A549 (cell line): ENCODE results near the gene MINDY3. TPM values are rescaled to one million over a fixed set of nuclear protein-coding genes. Genes with fewer than 3 reads are reported as not detected.
"Not testable (repeated sequence)": the region's sequence is repeated elsewhere in the genome, so short reads cannot be mapped to it uniquely, and the experiment has no call there.

Experiments
- ATAC-seq, 2 experiments: fragments of 200-7000 bp in 1 of 2; fragments of >200 bp in 1 of 2; cut with Nextera tagmentation in 1 of 2; cut with Tn5 transposase in 1 of 2; 3 replicates each; pipeline versions ENCODE4 v1.8.0 to v1.9.1; 2018 to 2020; ENCODE audit warnings: mild to moderate bottlenecking in 1 of 2, moderate library complexity in 1 of 2
- CTCF ChIA-PET: fragments of 300-600 bp; sonication (Branson Sonifier 250); formaldehyde crosslinking; extraction: SDS; loops from one replicate; lab custom pipeline; 2021; ENCODE audit warnings: antibody characterized with exemption, inconsistent platforms; lab: Yijun Ruan, JAX
- POLR2A ChIA-PET: fragments of 350-600 bp; formaldehyde crosslinking; extraction: SDS; loops from one replicate; lab custom pipeline; 2021; ENCODE audit warnings: antibody characterized with exemption, inconsistent platforms; lab: Yijun Ruan, JAX
- DNase-seq, 2 experiments: peaks; one replicate each; pipeline versions ENCODE4 v3.0.0 to v3.0.0-alpha.2; 2011 to 2016; ENCODE audit warnings: low read depth in 1 of 2, low spot score in 1 of 2
- FAIRE-seq: peaks from 2 replicates; lab custom pipeline; 2011; peaks lifted over from hg19 to GRCh38; lab: Jason Lieb, UNC
- H3K27ac ChIP-seq, 2 experiments: fragments of >200 bp; sonication (Bioruptor Twin); formaldehyde crosslinking; 3 replicates each; pipeline ENCODE4 v1.5.1; 2016 to 2017
- H3K4me1 ChIP-seq: fragments of >200 bp; sonication (Bioruptor Twin); formaldehyde crosslinking; 3 replicates; pipeline ENCODE4 v1.6.1; 2016
- H3K4me2 ChIP-seq: fragments of >200 bp; sonication (Bioruptor Twin); formaldehyde crosslinking; 3 replicates; pipeline ENCODE4 v1.6.1; 2016
- H3K4me3 ChIP-seq: fragments of >200 bp; sonication (Bioruptor Twin); formaldehyde crosslinking; 3 replicates; pipeline ENCODE4 v1.5.1; 2016
- H3K9me3 ChIP-seq: fragments of >200 bp; sonication (Bioruptor Twin); formaldehyde crosslinking; 3 replicates; pipeline ENCODE4 v1.6.1; 2016
- CBX8 ChIP-seq: fragments of 200-600 bp; sonication (generic); IDR thresholded peaks from 2 replicates; pipeline ENCODE4 v1.6.1; 2016
- CHD2 ChIP-seq: fragments of 150-350 bp; IDR thresholded peaks from 2 replicates; pipeline ENCODE4 v1.6.1; 2014; ENCODE audit warnings: low read length; ENCODE audit not compliant: partially characterized antibody
- EHF ChIP-seq: fragments of 250-450 bp; sonication (Bioruptor Pico); IDR thresholded peaks from 2 replicates; pipeline ENCODE4 v1.5.0; 2020; ENCODE audit warnings: mild to moderate bottlenecking
- EHMT2 ChIP-seq: fragments of 200-600 bp; sonication (generic); IDR thresholded peaks from 2 replicates; pipeline ENCODE4 v1.6.1; 2016; ENCODE audit warnings: antibody characterized with exemption, low read depth, mild to moderate bottlenecking, moderate library complexity
- FOSB ChIP-seq: fragments of 250-450 bp; sonication (Bioruptor Pico); IDR thresholded peaks from 2 replicates; pipeline ENCODE4 v1.5.0; 2020; ENCODE audit warnings: mild to moderate bottlenecking, moderate library complexity
- FOSL2 ChIP-seq, 2 experiments: fragments of 450-650 bp in 1 of 2; fragments of >200 bp in 1 of 2; sonication (Bioruptor Twin) in 1 of 2; formaldehyde crosslinking; IDR thresholded peaks; 2 replicates each; pipeline versions ENCODE4 v1.5.0 to v1.6.1; 2016 to 2020; ENCODE audit warnings: mild to moderate bottlenecking in 1 of 2, moderate library complexity in 1 of 2
- FOXS1 ChIP-seq: fragments of 250-450 bp; sonication (Bioruptor Pico); IDR thresholded peaks from 2 replicates; pipeline ENCODE4 v1.5.0; 2020; ENCODE audit warnings: mild to moderate bottlenecking, moderate library complexity
- GATA3 ChIP-seq: IDR thresholded peaks from 2 replicates; pipeline ENCODE4 v1.6.1; 2012; ENCODE audit warnings: borderline replicate concordance
- HEYL ChIP-seq: fragments of 250-450 bp; sonication (Bioruptor Pico); IDR thresholded peaks from 2 replicates; pipeline ENCODE4 v1.8.0; 2021; ENCODE audit warnings: mild to moderate bottlenecking, moderate library complexity
- HOXA7 ChIP-seq: fragments of 250-450 bp; sonication (Bioruptor Pico); IDR thresholded peaks from 2 replicates; pipeline ENCODE4 v1.5.0; 2020; ENCODE audit warnings: mild to moderate bottlenecking, moderate library complexity
- JUN ChIP-seq, 2 experiments: fragments of >200 bp; sonication (Bioruptor Twin); formaldehyde crosslinking; IDR thresholded peaks; 2 replicates in 1 of 2; 3 replicates in 1 of 2; pipeline ENCODE4 v1.6.1; 2016 to 2017
- KDM5A ChIP-seq: fragments of 200-600 bp; sonication (generic); IDR thresholded peaks from 2 replicates; pipeline ENCODE4 v1.6.1; 2016; ENCODE audit warnings: antibody characterized with exemption, mild to moderate bottlenecking
- MAFK ChIP-seq: fragments of 450-650 bp; IDR thresholded peaks from 2 replicates; pipeline ENCODE4 v1.6.1; 2014; ENCODE audit not compliant: partially characterized antibody
- MYC ChIP-seq: IDR thresholded peaks from 2 replicates; pipeline ENCODE4 v1.6.1; 2012; ENCODE audit warnings: mild to moderate bottlenecking, inconsistent platforms, low read length, improper control_type of control experiment, borderline replicate concordance
- NFE2L2 ChIP-seq: fragments of 150-350 bp; conservative IDR thresholded peaks from 2 replicates; pipeline ENCODE4 v1.6.1; 2014; ENCODE audit warnings: low read length
- RAD21 ChIP-seq, 2 experiments: fragments of >200 bp in 1 of 2; sonication (Bioruptor Twin) in 1 of 2; formaldehyde crosslinking in 1 of 2; IDR thresholded peaks in 1 of 2; conservative IDR thresholded peaks in 1 of 2; 2 replicates in 1 of 2; 3 replicates in 1 of 2; pipeline ENCODE4 v1.6.1; 2012 to 2018; ENCODE audit warnings: inconsistent platforms in 1 of 2
- RCOR1 ChIP-seq: fragments of 150-350 bp; IDR thresholded peaks from 2 replicates; pipeline ENCODE4 v1.6.1; 2014; ENCODE audit warnings: antibody characterized with exemption, low read length, low read depth
- RFX5 ChIP-seq: fragments of 450-650 bp; IDR thresholded peaks from 2 replicates; pipeline ENCODE4 v1.7.1; 2014; ENCODE audit warnings: antibody characterized with exemption, mild to moderate bottlenecking, moderate library complexity
- SMC3 ChIP-seq: fragments of >200 bp; sonication (Bioruptor Twin); formaldehyde crosslinking; IDR thresholded peaks from 3 replicates; pipeline ENCODE4 v1.6.1; 2018; ENCODE audit warnings: inconsistent platforms
- WGBS: methylation state at CpG from one replicate; pipeline ENCODE4 v1.1.6; 2017; ENCODE audit errors: missing lambda C conversion rate; 5-methylcytosine and 5-hydroxymethylcytosine counted together
- polyA plus RNA-seq, 4 experiments: library from polyadenylated mRNA; depleted of rRNA in 3 of 4; stranded (reverse); fragments of >200 nt; fragmentation: RNase III in 1 of 4; extraction: RNeasy Plus Mini Kit Qiagen cat#74134 plus additional on column Dnase treatment in 1 of 4; gene quantifications; 2 replicates in 3 of 4; 3 replicates in 1 of 4; pipeline ENCODE4 v1.2.3, GENCODE V29; 2011 to 2017
- TF ChIP-seq, protein P1 (sequence below): fragments of 150-350 bp; IDR thresholded peaks from 2 replicates; pipeline ENCODE4 v1.6.1; 2014; ENCODE audit warnings: low read depth, mild to moderate bottlenecking, low read length
- TF ChIP-seq, protein P2 (sequence below): IDR thresholded peaks from 2 replicates; pipeline ENCODE4 v1.6.1; 2012; ENCODE audit warnings: low read depth, borderline replicate concordance
- TF ChIP-seq, protein P3 (sequence below): fragments of 450-650 bp; IDR thresholded peaks from 2 replicates; pipeline ENCODE4 v1.6.1; 2014; ENCODE audit warnings: antibody characterized with exemption

Gene MINDY3
- polyA plus RNA-seq, 2 of the 4 experiments (the other 2 are of a cell fraction): 14.4 to 25.3 TPM

DNA sequence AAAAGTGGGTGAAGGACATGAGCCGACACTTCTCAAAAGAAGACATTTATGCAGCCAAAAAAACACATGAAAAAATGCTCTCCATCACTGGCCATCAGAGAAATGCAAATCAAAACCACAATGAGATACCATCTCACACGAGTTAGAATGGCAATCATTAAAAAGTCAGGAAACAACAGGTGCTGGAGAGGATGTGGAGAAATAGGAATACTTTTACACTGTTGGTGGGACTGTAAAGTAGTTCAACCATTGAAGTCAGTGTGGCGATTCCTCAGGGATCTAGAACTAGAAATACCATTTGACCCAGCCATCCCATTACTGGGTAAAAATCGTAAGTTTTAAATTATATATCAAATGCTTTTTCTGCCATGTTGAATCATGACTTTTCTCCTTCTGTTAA is 85.8 kb downstream of the MINDY3 start:
- H3K27ac ChIP-seq, H3K4me2 ChIP-seq, FAIRE-seq, ATAC-seq, CTCF ChIA-PET, H3K4me3 ChIP-seq, H3K4me1 ChIP-seq, DNase-seq, H3K9me3 ChIP-seq, POLR2A ChIA-PET: not testable (repeated sequence)
- 75% methylated on average over 4 of the region's 4 CpGs for WGBS

DNA sequence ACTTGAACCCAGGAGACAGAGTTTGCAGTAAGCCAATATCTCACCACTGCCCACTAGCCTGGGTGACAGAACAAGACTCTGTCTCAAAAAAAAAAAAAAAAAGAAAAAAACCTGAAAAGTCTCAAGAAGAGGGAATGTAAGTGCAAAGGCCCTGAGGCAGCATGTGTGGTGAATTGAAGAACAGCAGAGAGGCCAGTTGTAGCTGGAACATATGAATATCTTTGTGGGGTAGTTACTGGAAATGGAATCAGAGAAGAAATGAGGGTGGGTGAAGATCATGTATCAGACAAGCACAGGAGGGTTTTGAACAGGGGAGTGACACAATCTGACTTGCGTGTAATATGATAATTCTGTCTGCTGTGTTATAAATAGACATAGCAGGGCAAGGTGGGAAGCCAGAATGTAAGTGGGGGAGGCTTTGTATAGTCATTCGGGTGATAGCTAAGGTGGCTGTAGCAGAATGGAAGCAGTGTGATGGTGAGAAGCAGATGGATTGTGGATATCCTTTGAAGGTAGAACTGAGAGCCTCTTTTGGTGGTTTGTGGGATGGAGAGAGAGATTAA is 95.3 kb downstream of the MINDY3 start:
- H3K9me3 ChIP-seq: no peaks in the 10 kb centered on the region
- FAIRE-seq (no peak), ATAC-seq (no peak; a peak in 1 of 6 replicates), DNase-seq (no peak)
- H3K4me1 ChIP-seq: no peaks in the 10 kb centered on the region
- CTCF ChIA-PET: interaction anchor here (0.7 kb wide), 1 partner anchor 804 kb away, joined by 3 read pairs; no protein-coding TSS in a partner anchor
- 55% methylated on average over 2 of the region's 2 CpGs for WGBS
- no peak overlapping the region for H3K4me3 ChIP-seq
- no peak overlapping the region for H3K4me2 ChIP-seq
- POLR2A ChIA-PET: no interaction called here
- H3K27ac ChIP-seq: no peak overlapping the region
- no peak for TF ChIP-seq MYC
- TF ChIP-seq MAFK: no peak
- TF ChIP-seq KDM5A: no peak
- no peak for TF ChIP-seq HOXA7 (CRISPR knock-in tag)
- TF ChIP-seq RAD21 (conservative IDR thresholded peaks at IDR 0.05 in 1 of 2, IDR thresholded peaks at IDR 0.05 in 1 of 2): no peak
- TF ChIP-seq RFX5: no peak
- TF ChIP-seq, protein P1, sequence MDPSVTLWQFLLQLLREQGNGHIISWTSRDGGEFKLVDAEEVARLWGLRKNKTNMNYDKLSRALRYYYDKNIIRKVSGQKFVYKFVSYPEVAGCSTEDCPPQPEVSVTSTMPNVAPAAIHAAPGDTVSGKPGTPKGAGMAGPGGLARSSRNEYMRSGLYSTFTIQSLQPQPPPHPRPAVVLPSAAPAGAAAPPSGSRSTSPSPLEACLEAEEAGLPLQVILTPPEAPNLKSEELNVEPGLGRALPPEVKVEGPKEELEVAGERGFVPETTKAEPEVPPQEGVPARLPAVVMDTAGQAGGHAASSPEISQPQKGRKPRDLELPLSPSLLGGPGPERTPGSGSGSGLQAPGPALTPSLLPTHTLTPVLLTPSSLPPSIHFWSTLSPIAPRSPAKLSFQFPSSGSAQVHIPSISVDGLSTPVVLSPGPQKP: no peak
- TF ChIP-seq CBX8: no peak

DNA sequence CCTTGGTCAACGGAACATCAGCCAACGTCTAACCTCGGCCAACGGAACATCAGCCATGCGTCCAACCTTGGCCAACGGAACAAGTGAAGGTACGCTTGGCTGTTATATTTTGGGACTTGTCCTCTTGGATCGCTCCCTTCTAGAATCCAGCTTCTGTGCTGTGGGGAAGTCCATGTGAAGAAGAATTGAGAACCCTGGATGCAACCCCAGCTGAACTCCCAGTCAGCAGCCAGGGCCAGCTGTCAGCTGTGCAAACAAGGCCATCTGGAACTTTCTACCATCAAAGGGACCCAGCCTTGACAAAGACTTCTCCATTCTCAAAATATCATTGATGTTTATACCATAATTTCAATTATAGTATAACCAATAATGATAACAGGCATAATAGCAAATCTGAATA is 97.3 kb downstream of the MINDY3 start:
- 71% methylated on average over 8 of the region's 8 CpGs for WGBS
- no peak for TF ChIP-seq GATA3
- no peak for TF ChIP-seq EHMT2
- no peak for TF ChIP-seq JUN (IDR thresholded peaks at IDR 0.05)
- no peak for TF ChIP-seq CBX8
- TF ChIP-seq FOSB (CRISPR knock-in tag): no peak
- TF ChIP-seq, protein P2, sequence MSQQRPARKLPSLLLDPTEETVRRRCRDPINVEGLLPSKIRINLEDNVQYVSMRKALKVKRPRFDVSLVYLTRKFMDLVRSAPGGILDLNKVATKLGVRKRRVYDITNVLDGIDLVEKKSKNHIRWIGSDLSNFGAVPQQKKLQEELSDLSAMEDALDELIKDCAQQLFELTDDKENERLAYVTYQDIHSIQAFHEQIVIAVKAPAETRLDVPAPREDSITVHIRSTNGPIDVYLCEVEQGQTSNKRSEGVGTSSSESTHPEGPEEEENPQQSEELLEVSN: no peak
- TF ChIP-seq EHF (CRISPR knock-in tag): no peak
- no peak for TF ChIP-seq FOXS1 (CRISPR knock-in tag)
- no peak for TF ChIP-seq FOSL2 (IDR thresholded peaks at IDR 0.05)
- TF ChIP-seq FOSL2 (CRISPR knock-in tag; IDR thresholded peaks at IDR 0.05): no peak
- no peak for TF ChIP-seq CHD2
- TF ChIP-seq HOXA7 (CRISPR knock-in tag): no peak
- no peak for TF ChIP-seq NFE2L2
- TF ChIP-seq SMC3: no peak
- no peak for TF ChIP-seq HEYL (CRISPR knock-in tag)
- TF ChIP-seq, protein P3, sequence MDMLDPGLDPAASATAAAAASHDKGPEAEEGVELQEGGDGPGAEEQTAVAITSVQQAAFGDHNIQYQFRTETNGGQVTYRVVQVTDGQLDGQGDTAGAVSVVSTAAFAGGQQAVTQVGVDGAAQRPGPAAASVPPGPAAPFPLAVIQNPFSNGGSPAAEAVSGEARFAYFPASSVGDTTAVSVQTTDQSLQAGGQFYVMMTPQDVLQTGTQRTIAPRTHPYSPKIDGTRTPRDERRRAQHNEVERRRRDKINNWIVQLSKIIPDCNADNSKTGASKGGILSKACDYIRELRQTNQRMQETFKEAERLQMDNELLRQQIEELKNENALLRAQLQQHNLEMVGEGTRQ: no peak
- no peak for TF ChIP-seq RCOR1
- Histone ChIP-seq H3K4me3 (no peak overlapping the region), H3K4me1 (no peaks in the 10 kb centered on the region), H3K27ac (no peak overlapping the region), H3K4me2 (no peak overlapping the region), H3K9me3 (no peaks in the 10 kb centered on the region)
- CTCF ChIA-PET: interaction anchor here (1.2 kb wide), 1 partner anchor 9 kb away, joined by 3 read pairs; no protein-coding TSS in a partner anchor
- POLR2A ChIA-PET: no interaction called here
- no peak for ATAC-seq
- DNase-seq: no peak
- no peak for FAIRE-seq

DNA sequence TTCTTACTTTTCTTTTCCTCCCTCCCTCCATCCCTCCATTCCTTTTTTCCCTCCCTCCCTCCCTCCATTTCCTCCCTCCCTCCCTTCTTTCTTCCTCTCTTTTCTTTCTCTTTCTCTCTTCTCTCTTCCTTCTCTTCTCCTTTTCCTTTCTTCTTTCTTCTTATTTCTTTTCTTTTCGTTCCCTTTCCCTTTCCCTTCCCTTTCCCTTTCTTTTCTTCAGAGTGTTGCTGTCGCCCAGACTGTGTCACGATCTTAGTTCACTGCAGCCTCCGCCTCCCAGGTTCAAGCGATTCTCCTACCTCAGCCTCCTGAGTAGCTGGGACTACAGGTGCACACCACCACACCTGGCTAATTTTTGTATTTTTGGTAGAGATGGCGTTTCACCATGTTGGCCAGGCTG is 98.1 kb downstream of the MINDY3 start:
- FAIRE-seq, ATAC-seq, H3K4me1 ChIP-seq, H3K27ac ChIP-seq, H3K9me3 ChIP-seq, DNase-seq, CTCF ChIA-PET, POLR2A ChIA-PET, H3K4me2 ChIP-seq, H3K4me3 ChIP-seq: not testable (repeated sequence)
- WGBS: 40% methylated on average over 5 of the region's 6 CpGs

DNA sequence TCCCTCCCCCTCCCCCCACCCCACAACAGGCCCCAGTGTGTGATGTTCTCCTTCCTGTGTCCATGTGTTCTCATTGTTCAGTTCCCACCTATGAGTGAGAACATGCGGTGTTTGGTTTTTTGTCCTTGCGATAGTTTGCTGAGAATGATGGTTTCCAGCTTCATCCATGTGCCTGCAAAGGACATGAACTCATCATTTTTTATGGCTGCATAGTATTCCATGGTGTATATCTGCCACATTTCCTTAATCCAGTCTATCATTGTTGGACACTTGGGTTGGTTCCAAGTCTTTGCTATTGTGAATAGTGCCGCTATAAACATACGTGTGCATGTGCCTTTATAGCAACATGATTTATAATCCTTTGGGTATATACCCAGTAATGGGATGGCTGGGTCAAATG is 99.1 kb downstream of the MINDY3 start:
- H3K4me3 ChIP-seq, ATAC-seq, POLR2A ChIA-PET, FAIRE-seq, H3K4me2 ChIP-seq, H3K27ac ChIP-seq, CTCF ChIA-PET, H3K4me1 ChIP-seq, H3K9me3 ChIP-seq, DNase-seq: not testable (repeated sequence)
- WGBS: 79% methylated on average over 4 of the region's 4 CpGs
